ENCODE data around the gene UXT.

DNA sequence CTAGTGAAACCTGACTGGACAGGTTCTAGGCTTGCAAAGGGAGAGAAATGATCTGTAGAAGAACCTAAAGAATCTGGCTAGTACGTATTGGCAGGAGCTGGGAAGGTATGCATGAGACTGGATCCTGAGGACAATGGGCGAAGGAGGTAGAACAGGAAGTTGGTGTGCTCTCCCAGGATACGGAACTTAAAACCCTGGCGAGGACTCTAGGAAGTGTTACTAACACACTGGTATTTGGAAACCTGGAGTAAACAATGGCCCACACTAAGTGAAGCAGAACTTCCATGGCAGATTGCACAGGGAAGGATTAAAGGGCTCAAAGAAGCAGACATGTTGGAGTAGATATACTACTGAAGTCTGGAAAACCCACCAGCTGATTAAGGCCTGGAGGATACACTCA, 48.5 kb downstream of the UXT start:
- TF ChIP-seq YY1 (IDR thresholded peaks at IDR 0.05; ENCODE audit: insufficient read depth, insufficient read length), result no peak
- TF ChIP-seq ZNF274 (IDR thresholded peaks at IDR 0.05; ENCODE audit: low read depth, low read length), result no peak

Data from NT2/D1 (cell line).